Omental fat pad (tissue), 4 donors: ENCODE measurements around the gene MSGN1. TPM values are rescaled to one million over a fixed set of nuclear protein-coding genes. Genes with fewer than 3 reads are reported as not detected.

Experiments used
- ATAC-seq: fragments of 150-250 bp; one replicate; pipeline ENCODE4 v1.9.1; 2016; ENCODE audit warnings: mild to moderate bottlenecking, moderate library complexity; ENCODE audit not compliant: low FRiP score
- DNase-seq: peaks from one replicate; pipeline ENCODE4 v3.0.0-alpha.2; 2019; ENCODE audit warnings: low spot score
- total RNA-seq, 4 donors: library from RNA; depleted of rRNA; stranded (reverse); fragments of >200 nt; gene quantifications; one replicate each; pipeline ENCODE4 v1.1.0, GENCODE V29; 2016
- TF ChIP-seq, protein P1 (sequence below), 3 donors: fragments of 450-650 bp; IDR thresholded peaks; one replicate each; pipeline ENCODE4 v1.5.1; 2016 to 2017; ENCODE audit warnings: antibody characterized with exemption in 3 of 3, mild to moderate bottlenecking in 3 of 3, moderate library complexity in 2 of 3

Gene MSGN1
- total RNA-seq, 4 donors from 2014 or later = not detected

DNA sequence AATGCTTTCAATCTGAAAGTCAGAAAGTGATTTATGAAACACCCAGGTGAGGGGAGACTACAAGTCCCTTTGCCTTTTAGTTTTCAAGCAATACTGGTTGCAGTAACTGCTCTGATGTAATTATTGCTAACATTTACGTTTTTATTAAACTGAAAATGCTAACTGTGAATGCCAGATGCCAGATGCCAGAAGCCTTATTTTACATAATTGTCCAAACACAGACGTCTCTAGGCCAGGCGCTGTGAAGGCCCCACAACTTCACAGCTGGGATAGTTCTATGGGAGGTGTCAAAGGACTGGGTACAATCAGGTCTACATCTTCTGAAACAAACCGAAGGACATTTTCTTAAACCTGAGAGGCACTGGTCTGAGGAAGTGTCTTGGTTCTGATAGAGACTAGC, 27.5 kb upstream of the MSGN1 start:
- DNase-seq (no peak), ATAC-seq (no peak)
- TF ChIP-seq, protein P1, sequence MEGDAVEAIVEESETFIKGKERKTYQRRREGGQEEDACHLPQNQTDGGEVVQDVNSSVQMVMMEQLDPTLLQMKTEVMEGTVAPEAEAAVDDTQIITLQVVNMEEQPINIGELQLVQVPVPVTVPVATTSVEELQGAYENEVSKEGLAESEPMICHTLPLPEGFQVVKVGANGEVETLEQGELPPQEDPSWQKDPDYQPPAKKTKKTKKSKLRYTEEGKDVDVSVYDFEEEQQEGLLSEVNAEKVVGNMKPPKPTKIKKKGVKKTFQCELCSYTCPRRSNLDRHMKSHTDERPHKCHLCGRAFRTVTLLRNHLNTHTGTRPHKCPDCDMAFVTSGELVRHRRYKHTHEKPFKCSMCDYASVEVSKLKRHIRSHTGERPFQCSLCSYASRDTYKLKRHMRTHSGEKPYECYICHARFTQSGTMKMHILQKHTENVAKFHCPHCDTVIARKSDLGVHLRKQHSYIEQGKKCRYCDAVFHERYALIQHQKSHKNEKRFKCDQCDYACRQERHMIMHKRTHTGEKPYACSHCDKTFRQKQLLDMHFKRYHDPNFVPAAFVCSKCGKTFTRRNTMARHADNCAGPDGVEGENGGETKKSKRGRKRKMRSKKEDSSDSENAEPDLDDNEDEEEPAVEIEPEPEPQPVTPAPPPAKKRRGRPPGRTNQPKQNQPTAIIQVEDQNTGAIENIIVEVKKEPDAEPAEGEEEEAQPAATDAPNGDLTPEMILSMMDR (IDR thresholded peaks at IDR 0.05) = no peak

DNA sequence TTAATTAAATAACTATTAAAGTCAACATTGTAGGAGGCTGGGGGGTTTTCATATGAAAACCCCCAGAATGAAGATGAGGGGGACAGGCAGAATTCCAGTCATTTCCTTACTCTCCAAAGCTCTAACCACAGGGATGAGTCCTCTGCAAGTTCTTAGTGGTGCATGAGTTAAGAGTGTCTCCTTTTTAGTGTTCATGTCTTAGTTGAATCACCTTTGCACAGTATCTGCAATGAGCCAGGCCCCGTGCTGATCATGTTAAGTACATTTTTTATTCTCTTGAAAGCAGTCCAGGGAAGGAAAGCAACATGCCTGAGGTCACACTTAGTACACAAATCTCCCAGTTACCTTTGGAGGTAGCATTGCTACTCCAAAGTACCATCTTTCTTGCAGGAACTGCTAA, 25.7 kb upstream of the MSGN1 start:
- ATAC-seq (no peak), DNase-seq (no peak)
- TF ChIP-seq, protein P1 (IDR thresholded peaks at IDR 0.05) = no peak

GRCh38 chr2:17791121-17791816, 25.0 kb upstream of the MSGN1 start:
- ATAC-seq = no peak
- no peak for DNase-seq
- TF ChIP-seq, protein P1 (IDR thresholded peaks at IDR 0.05) = no peak

DNA sequence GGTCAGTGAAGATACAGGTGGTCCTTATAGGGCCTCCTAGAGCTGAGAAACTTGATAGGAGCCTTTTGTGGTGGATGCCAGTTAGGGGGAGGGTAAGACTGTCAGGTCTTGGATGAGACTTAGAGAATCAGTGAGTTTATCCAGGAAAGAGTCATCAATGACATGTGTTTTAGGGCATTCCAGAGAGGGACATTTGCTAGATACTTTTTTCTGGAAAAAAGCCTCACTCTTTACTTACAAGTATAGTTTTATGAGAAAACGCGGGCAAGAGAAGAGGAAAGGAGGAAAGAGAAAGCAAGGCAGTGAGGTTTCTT, 24.5 kb upstream of the MSGN1 start:
- no peak for DNase-seq
- TF ChIP-seq, protein P1 (IDR thresholded peaks at IDR 0.05) = no peak

DNA sequence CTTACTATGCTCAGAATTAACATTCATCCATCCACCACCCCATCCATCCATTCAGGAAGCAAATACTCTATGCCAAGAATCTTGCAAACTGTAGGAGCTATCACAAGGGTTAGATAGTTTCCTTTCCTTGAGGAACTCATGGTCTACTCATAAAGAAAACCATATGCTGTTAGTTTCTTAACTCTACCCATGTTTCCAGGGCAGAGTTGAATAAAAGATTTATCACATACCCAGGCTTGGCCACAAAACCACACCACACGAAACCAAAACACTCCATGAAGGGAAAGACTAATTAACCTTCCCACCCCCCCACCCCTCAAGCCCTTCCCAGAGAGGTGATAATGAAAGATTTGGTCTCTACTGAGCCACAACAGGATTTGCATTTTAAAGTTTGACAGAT, 23.7 kb upstream of the MSGN1 start:
- TF ChIP-seq, protein P1 (IDR thresholded peaks at IDR 0.05) = no peak
- no peak for ATAC-seq
- DNase-seq = no peak

More for the DNA sequence above, 24.5 kb upstream of the MSGN1 start:
- no peak for ATAC-seq

DNA sequence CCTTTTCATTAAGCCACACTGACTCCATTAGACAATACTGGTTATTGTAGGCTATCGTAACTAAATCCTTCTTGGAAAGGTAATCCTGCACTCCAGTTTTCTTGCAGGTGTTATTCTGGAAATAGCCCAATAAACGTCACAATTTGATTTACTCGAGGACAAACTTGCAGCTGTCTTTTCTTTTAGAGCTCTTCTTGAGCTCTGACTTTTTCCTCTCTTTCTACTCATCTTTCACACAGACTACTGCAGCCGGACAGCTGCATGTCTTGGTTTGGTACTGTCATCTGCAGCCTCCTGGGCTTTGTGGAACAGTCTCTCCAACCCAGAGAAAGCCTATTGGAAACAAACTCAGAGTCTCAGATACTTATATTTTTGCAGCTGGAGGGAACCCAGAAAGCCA, 23.0 kb upstream of the MSGN1 start:
- DNase-seq = no peak
- ATAC-seq = no peak
- TF ChIP-seq, protein P1 (IDR thresholded peaks at IDR 0.05) = no peak

GRCh38 chr2:17793803-17794354, 22.4 kb upstream of the MSGN1 start:
- TF ChIP-seq, protein P1 (IDR thresholded peaks at IDR 0.05) = no peak
- ATAC-seq = no peak
- no peak for DNase-seq
